Gastroesophageal sphincter (tissue), 3 donors: Measurements from ENCODE around the gene LRRTM4.

Source experiments
- CTCF ChIP-seq, 4 experiments: fragments of 200-600 bp in 2 of 4; fragments of 450-650 bp in 2 of 4; sonication (generic) in 1 of 4; IDR thresholded peaks; one replicate each; pipeline ENCODE4 v1.5.1; 2017 to 2019; ENCODE audit warnings: antibody characterized with exemption in 4 of 4, mild to moderate bottlenecking in 2 of 4, moderate library complexity in 2 of 4
- POLR2A ChIP-seq, 2 donors: fragments of 450-650 bp; IDR thresholded peaks; one replicate each; pipeline ENCODE4 v1.6.1; 2017; ENCODE audit warnings: antibody characterized with exemption in 2 of 2, mild to moderate bottlenecking in 2 of 2, moderate library complexity in 1 of 2
- POLR2AphosphoS5 ChIP-seq: sonication (generic); formaldehyde crosslinking; IDR thresholded peaks from one replicate; pipeline ENCODE4 v1.6.1; 2017; ENCODE audit warnings: antibody characterized with exemption

- TF ChIP-seq POLR2A (IDR thresholded peaks at IDR 0.05) (no peak), CTCF (IDR thresholded peaks at IDR 0.05) (no peak), POLR2AphosphoS5 (no peak)
Measured at GRCh38 chr2:77566582-77566981, 44.4 kb upstream of the LRRTM4 start.
